Fibroblast of lung (primary cell): ENCODE data around the gene STX5.

Source experiments
- CTCF ChIP-seq, 2 donors: IDR thresholded peaks in 1 of 2; conservative IDR thresholded peaks in 1 of 2; 1 replicate in 1 of 2; 2 replicates in 1 of 2; pipeline ENCODE4 v1.5.1; 2011 to 2012; ENCODE audit warnings: low read length in 2 of 2, control low read depth in 1 of 2, inconsistent platforms in 1 of 2, low read depth in 1 of 2, mild to moderate bottlenecking in 1 of 2
- EZH2 ChIP-seq: IDR thresholded peaks from 2 replicates; pipeline ENCODE4 v1.5.1; 2012; ENCODE audit warnings: low read length, control low read depth, mild to moderate bottlenecking; ENCODE audit errors: missing control alignments

GRCh38 chr11:62857541-62857982, 25.7 kb upstream of the STX5 start:
- TF ChIP-seq CTCF (conservative IDR thresholded peaks at IDR 0.05 in 1 of 2, IDR thresholded peaks at IDR 0.05 in 1 of 2; ENCODE audit: low read depth in 1 of 2, low read length in 2 of 2) (no peak), EZH2 (no peak)
